ENCODE measurements around the gene ADARB2.

DNA sequence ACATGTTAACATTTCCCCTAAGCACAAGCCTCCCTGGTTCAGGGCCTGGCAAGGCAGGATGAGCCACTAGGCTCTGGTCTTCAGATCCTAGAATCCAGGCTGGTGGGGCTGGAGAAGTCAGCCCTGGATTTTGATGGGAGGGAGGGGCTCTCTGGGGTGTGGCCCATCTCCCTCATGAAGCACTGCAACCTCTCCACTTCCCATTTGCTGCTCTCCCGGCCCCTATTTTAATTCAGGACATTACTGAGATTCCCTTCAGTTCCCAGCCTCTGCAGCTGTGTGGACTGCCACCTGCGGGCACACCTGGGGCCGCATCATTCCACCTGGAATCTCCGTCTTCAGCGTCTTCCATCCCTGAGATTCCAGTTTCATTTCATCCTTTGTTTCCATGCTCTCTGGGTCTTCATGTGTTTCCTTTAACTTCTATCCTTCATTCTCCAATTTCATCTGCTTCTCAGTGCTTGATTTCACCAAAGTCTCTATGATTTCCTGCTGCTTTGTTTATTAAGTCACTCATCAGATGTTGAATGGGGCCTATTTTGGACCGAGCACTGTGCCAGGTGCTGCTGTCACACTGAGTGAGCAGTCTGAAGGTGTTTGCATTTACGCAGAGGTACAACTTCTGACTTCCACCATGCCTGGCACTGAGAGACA lies 427.6 kb downstream of the ADARB2 start:
- TF ChIP-seq RAD21 (IDR thresholded peaks at IDR 0.05; ENCODE audit: low read depth) (no peak), YY1 (IDR thresholded peaks at IDR 0.05; ENCODE audit: low read depth) (no peak), CEBPB (IDR thresholded peaks at IDR 0.05) (no peak), EP300 (IDR thresholded peaks at IDR 0.05; ENCODE audit: borderline replicate concordance) (no peak), TAF1 (IDR thresholded peaks at IDR 0.05; ENCODE audit: low read depth) (no peak), TCF12 (IDR thresholded peaks at IDR 0.05; ENCODE audit: low read depth) (no peak), CREB1 (IDR thresholded peaks at IDR 0.05; ENCODE audit: low read depth) (no peak)
- TF ChIP-seq, protein P1, sequence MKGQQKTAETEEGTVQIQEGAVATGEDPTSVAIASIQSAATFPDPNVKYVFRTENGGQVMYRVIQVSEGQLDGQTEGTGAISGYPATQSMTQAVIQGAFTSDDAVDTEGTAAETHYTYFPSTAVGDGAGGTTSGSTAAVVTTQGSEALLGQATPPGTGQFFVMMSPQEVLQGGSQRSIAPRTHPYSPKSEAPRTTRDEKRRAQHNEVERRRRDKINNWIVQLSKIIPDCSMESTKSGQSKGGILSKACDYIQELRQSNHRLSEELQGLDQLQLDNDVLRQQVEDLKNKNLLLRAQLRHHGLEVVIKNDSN (IDR thresholded peaks at IDR 0.05) = no peak

All from Ishikawa (cell line).